K562 (cell line): Measurements from ENCODE around the gene LINGO3. TPM values are rescaled to one million over a fixed set of nuclear protein-coding genes. Genes with fewer than 3 reads are reported as not detected.
A peak's percentile ranks its signal among the peaks of the same experiment; 100 is the strongest.

Experiments used
- CREM ChIP-seq: IDR thresholded peaks from 2 replicates; pipeline ENCODE4 v1.6.1; 2014; ENCODE audit warnings: antibody characterized with exemption, low read depth
- CTBP1 ChIP-seq: fragments of 450-650 bp; IDR thresholded peaks from 2 replicates; pipeline ENCODE4 v1.6.1; 2016; ENCODE audit warnings: borderline replicate concordance
- FOXP1 ChIP-seq: sonication (generic); formaldehyde crosslinking; IDR thresholded peaks from 2 replicates; pipeline ENCODE4 v1.8.0; 2022; ENCODE audit warnings: mild to moderate bottlenecking, missing genetic modification reagents
- KLF13 ChIP-seq: fragments of 450-650 bp; IDR thresholded peaks from 2 replicates; pipeline ENCODE4 v1.6.1; 2016; ENCODE audit warnings: missing genetic modification characterization, low read depth, mild to moderate bottlenecking, missing compliant biosample characterization, moderate library complexity, borderline replicate concordance
- MAZ ChIP-seq, 2 experiments: fragments of 450-650 bp in 1 of 2; sonication (generic) in 1 of 2; formaldehyde crosslinking; IDR thresholded peaks in 1 of 2; conservative IDR thresholded peaks in 1 of 2; 2 replicates each; pipeline versions ENCODE4 v1.4.0 to v1.5.0; 2020; ENCODE audit warnings: mild to moderate bottlenecking in 1 of 2, missing genetic modification reagents in 1 of 2
- MYC ChIP-seq, 2 experiments: fragments of 250-450 bp in 1 of 2; sonication (Bioruptor Pico) in 1 of 2; IDR thresholded peaks; 2 replicates each; pipeline versions ENCODE4 v1.5.1 to v1.6.1; 2012 to 2021; ENCODE audit warnings: low read depth in 2 of 2, borderline replicate concordance in 1 of 2, improper control_type of control experiment in 1 of 2, low read length in 1 of 2, mild to moderate bottlenecking in 1 of 2, moderate library complexity in 1 of 2
- RAD21 ChIP-seq, 2 experiments: fragments of 250-450 bp in 1 of 2; fragments of 450-650 bp in 1 of 2; sonication (Bioruptor Pico) in 1 of 2; formaldehyde crosslinking in 1 of 2; IDR thresholded peaks in 1 of 2; conservative IDR thresholded peaks in 1 of 2; 2 replicates each; pipeline versions ENCODE4 v1.4.0 to v1.8.0; 2020 to 2022; ENCODE audit warnings: mild to moderate bottlenecking in 2 of 2, moderate library complexity in 1 of 2
- SMC3 ChIP-seq: conservative IDR thresholded peaks from 2 replicates; pipeline ENCODE4 v1.6.1; 2011; ENCODE audit warnings: low read depth, low read length, improper control_type of control experiment; ENCODE audit not compliant: insufficient read depth
- STAG1 ChIP-seq: sonication (generic); formaldehyde crosslinking; IDR thresholded peaks from 2 replicates; pipeline ENCODE4 v1.5.0; 2020; ENCODE audit warnings: missing genetic modification reagents, borderline replicate concordance
- polyA plus RNA-seq, 8 experiments: library from polyadenylated mRNA; depleted of rRNA in 4 of 8; stranded (reverse) in 5 of 8; unstranded in 3 of 8; fragments of >200 nt; fragmentation: Nextera tagmentation in 2 of 8; fragmentation: Illumina TruSeq in 1 of 8; extraction: Ambion mirVana in 2 of 8; extraction: Trizol in 1 of 8; gene quantifications; 2 replicates each; pipeline versions ENCODE4 v1.2.1 to v1.2.3, GENCODE V29; 2011 to 2014; ENCODE audit warnings: inconsistent platforms in 1 of 8, missing spikeins in 1 of 8
- total RNA-seq, 7 experiments: library from RNA; depleted of rRNA in 6 of 7; stranded (reverse); fragments of >200 nt in 6 of 7; fragmentation: Illumina TruSeq in 2 of 7; extraction: Trizol in 2 of 7; gene quantifications; 2 replicates each; pipeline versions ENCODE4 v1.2.1 to v1.2.3, GENCODE V29; 2011 to 2021; ENCODE audit warnings: low replicate concordance in 1 of 7
- TF ChIP-seq, protein P1 (sequence below): fragments of 450-650 bp; formaldehyde crosslinking; IDR thresholded peaks from 2 replicates; pipeline ENCODE4 v1.4.0; 2020; ENCODE audit warnings: mild to moderate bottlenecking, moderate library complexity
- TF ChIP-seq, protein P2 (sequence below): sonication (generic); formaldehyde crosslinking; IDR thresholded peaks from 2 replicates; pipeline ENCODE4 v1.9.0; 2022; ENCODE audit warnings: mild to moderate bottlenecking, missing genetic modification reagents
- TF ChIP-seq, protein P3 (sequence below): sonication (generic); formaldehyde crosslinking; IDR thresholded peaks from 2 replicates; pipeline ENCODE4 v1.8.1; 2023; ENCODE audit warnings: mild to moderate bottlenecking, missing genetic modification reagents

Gene LINGO3
- total and polyA plus RNA-seq, 9 of the 15 experiments (the other 6 are each of a cell fraction or from before 2014, with no cell fraction given), result 0.03 to 0.05 (median 0.03) TPM; not detected in 6

DNA sequence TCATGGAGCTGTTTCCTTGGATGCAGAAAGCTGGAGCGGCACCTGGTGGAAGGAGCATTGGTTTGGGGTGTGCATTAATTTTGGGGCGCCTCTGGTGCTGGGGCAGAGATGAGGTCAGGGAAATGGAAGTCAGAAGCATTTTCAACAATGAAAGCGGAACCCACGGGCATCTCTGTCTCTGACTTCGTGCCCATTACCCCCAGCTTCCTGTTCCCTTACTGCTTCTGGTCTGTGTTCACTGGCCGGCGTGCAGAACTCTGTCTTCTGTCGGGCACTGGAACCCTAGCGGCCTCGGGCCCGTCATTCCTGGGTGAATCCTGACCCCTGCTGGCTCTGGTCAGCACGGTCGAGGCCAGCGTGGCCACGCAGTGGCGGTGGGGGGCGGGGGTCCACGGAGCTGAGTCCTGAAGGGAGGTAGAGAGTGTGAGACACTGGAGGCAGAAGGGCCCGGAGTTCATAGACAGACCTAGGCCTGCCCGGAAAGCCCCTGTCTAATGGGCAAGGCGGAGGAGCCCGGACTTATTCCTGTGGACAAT is 7.9 kb upstream of the LINGO3 start (continued):
- 0 out of 2 replicates have a peak, but pooled peaks have one; percentile 22 for TF ChIP-seq KLF13 (tag)
- TF ChIP-seq SMC3, result peak; percentile 60
- TF ChIP-seq, protein P1, sequence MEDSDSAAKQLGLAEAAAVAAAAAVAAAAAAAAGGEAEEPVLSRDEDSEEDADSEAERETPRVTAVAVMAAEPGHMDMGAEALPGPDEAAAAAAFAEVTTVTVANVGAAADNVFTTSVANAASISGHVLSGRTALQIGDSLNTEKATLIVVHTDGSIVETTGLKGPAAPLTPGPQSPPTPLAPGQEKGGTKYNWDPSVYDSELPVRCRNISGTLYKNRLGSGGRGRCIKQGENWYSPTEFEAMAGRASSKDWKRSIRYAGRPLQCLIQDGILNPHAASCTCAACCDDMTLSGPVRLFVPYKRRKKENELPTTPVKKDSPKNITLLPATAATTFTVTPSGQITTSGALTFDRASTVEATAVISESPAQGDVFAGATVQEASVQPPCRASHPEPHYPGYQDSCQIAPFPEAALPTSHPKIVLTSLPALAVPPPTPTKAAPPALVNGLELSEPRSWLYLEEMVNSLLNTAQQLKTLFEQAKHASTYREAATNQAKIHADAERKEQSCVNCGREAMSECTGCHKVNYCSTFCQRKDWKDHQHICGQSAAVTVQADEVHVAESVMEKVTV (CRISPR knock-in tag), result peak; percentile 58; the same call in 1 of the 2 replicates
- peak; percentile 14; the same call in 1 of the 2 replicates for TF ChIP-seq MYC (IDR thresholded peaks at IDR 0.05; ENCODE audit: low read depth, low read length)
- no peak for TF ChIP-seq MYC (CRISPR knock-in tag; IDR thresholded peaks at IDR 0.05; ENCODE audit: borderline replicate concordance, low read depth)
- TF ChIP-seq, protein P2, sequence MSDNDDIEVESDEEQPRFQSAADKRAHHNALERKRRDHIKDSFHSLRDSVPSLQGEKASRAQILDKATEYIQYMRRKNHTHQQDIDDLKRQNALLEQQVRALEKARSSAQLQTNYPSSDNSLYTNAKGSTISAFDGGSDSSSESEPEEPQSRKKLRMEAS, result 0 out of 2 replicates have a peak, but pooled peaks have one; percentile 20
- TF ChIP-seq STAG1, result peak; percentile 74; the same call in 1 of the 2 replicates
- 0 out of 4 replicates have a peak, but pooled peaks of 1 of the 2 experiments have one; percentile 26 for TF ChIP-seq MAZ (CRISPR knock-in tag; conservative IDR thresholded peaks at IDR 0.05 in 1 of 2, IDR thresholded peaks at IDR 0.05 in 1 of 2)
- TF ChIP-seq, protein P3, sequence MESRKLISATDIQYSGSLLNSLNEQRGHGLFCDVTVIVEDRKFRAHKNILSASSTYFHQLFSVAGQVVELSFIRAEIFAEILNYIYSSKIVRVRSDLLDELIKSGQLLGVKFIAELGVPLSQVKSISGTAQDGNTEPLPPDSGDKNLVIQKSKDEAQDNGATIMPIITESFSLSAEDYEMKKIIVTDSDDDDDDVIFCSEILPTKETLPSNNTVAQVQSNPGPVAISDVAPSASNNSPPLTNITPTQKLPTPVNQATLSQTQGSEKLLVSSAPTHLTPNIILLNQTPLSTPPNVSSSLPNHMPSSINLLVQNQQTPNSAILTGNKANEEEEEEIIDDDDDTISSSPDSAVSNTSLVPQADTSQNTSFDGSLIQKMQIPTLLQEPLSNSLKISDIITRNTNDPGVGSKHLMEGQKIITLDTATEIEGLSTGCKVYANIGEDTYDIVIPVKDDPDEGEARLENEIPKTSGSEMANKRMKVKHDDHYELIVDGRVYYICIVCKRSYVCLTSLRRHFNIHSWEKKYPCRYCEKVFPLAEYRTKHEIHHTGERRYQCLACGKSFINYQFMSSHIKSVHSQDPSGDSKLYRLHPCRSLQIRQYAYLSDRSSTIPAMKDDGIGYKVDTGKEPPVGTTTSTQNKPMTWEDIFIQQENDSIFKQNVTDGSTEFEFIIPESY (CRISPR knock-in tag), result peak; percentile 99
- TF ChIP-seq FOXP1, result no peak
- peak; percentile 21; the same call in 1 of the 2 replicates for TF ChIP-seq CTBP1
- TF ChIP-seq CREM, result 0 out of 2 replicates have a peak, but pooled peaks have one; percentile 26
- TF ChIP-seq RAD21 (CRISPR knock-in tag; conservative IDR thresholded peaks at IDR 0.05 in 1 of 2, IDR thresholded peaks at IDR 0.05 in 1 of 2), result peak; percentile 64 to 87
